SKM-1 (cell line): ENCODE data around the gene KCNH5.

Experiments
- DNase-seq: peaks from one replicate; lab custom pipeline; 2025; ENCODE audit not compliant: unreplicated experiment; lab: John Stamatoyannopoulos, UW

KCNH5 gene

DNA sequence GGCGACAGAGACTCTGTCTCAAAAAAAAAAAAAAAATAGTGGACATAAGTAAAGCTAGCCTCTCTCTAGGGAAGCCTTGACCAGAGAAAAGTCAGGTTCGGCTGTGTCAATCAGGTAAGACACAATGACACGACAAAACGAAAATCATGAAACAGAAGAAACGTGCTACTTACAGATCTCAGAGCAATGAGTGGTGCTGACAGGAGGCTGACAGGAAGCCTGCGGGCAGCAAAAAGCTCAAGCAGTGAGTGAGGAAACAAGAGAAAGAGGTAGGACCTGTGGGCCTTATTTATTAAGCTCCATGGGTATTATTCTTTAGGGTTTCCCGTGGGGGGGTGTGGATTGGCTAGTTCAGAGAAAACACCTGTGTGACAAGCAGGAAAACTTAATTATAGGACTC lies 363.1 kb downstream of the KCNH5 start:
- DNase-seq = no peak

DNA sequence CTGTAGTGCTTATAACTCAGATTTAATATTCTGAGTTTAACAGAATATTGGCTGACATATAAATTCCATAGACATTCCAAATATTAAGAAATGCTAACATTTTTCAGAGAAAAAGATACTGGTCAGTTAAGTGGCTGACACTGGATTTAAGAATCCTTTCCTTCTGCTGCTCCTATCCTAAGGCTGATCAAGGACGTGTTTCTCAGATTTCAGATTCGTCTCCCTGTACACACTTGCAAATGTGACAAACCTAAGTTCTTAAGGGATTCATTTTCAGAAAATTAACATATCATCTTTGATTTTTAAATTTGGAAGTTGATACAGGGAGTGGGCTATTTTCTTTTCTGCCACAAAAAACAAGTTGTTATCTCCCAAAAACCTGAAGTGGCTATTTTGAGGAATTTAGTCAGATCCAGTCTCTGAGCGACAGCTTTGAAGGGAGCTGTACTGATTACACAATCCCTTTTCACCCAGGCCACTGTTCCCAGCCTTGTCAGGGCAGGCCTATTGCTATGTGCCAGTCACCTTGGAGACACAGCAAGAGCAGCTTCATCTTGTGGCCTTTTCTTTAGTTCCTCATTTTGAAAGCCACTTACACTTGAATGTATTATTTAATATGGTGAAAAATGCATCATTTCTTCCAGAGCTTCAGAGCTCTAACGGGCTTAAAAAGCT lies 370.6 kb downstream of the KCNH5 start:
- peak; percentile 3 for DNase-seq

DNA sequence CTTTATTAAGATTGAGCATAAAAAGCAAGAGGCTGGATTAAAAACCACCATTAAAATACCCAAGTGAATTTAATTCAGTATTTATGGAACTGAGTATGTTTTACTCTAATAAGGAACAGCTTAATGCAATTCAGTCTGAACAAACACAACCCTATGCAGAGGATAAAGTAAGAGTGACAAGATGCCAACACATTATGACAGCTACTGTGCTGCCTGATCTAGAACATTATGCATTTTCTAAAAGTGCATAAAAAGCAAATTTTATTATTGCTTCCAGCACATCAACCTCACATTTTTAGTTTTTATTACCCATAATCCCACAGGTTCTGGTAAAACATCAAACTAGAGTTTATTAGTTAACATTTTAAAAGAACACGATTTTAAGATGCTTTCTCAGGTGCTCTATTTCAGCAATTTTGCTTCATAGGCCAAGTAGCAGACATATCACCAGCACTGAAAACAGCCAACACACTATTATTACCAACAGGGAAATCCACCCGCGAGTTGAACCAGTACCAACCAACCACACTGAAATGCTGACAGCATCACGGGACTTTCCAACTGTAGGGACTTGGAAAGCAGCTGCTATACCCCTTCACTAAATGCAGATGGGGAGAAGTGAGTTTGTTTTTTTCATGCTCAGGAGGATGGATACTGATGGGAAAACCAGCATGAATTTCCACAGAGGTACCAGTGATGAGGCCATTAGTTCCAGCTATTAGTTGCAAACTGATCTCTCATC lies 372.1 kb downstream of the KCNH5 start:
- DNase-seq = no peak

DNA sequence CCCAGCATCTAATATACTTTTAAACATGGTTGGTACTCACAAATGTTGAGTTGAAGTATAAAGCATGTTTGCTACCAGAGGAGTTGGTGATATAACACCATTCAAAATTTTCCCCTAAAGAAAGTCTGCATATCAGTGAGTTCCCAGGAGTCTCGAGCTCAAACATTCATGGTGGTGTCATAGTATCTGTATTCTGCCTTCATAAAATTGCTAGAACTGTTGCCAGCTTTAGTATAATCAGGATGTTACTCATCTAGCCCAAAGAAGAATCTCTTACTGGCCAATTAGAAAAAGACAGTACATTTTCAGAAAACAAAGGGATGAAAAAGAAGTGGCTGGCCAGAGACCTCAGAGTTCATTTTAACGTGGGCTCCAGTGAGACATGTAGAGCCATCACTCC lies 374.7 kb downstream of the KCNH5 start:
- no peak for DNase-seq

DNA sequence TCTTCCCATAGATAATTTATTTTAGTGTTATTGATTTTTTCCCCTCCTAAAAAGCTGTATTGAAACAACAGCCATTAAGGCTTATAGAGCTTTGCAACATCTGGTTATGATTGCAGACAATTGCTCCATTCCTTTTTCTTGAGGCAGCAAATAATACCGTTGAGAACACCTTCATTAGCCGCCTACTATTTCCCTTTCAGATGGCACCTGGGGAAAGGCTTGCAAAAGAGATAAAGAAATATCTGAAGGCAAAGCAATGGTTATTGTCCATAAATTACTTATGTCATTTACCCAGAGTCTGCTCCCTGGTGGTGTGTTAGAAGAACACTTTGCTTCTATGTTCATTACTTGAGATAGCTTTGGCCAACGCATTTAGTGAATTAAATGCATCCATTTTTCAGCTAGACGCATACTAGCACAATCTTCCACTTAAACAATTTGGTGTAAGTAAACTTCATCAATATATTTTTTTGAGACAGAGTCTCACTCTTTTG lies 377.8 kb downstream of the KCNH5 start:
- DNase-seq = no peak

DNA sequence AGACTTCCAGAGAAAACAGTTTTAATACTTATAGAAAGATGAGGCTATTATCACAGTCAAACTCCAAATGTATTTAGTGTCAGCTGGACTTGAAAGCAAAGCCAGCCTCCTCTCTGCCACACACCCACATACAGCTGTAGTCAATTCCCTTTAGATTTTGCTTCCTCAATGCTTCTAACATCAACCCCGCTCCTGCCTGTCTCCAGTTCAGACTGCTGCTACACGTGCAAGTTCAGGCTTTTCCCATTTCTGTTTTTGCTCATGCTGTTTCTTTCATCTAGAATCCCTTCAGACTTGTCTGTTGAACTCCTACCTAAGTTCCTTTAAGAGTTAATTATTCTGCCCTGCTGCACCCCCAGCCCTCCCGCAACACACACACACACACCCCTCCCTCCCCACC lies 380.0 kb downstream of the KCNH5 start:
- no peak for DNase-seq

DNA sequence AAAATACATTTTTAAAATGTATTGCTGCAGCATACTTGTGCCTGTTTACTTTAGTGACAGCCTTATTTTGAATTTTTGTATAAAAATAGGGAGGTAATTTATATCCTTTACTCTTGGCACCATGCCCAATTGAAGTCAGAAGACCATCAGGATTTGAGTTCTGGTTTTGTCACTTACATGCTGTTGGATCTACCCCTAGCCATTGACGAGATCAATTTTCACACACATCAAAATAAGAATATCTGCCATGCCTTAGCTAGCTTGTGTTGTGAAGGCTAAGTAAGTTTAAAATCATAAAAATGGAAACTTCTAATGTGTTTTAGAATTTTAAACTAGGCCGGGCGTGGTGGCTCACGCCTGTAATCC lies 381.8 kb downstream of the KCNH5 start:
- DNase-seq = no peak

DNA sequence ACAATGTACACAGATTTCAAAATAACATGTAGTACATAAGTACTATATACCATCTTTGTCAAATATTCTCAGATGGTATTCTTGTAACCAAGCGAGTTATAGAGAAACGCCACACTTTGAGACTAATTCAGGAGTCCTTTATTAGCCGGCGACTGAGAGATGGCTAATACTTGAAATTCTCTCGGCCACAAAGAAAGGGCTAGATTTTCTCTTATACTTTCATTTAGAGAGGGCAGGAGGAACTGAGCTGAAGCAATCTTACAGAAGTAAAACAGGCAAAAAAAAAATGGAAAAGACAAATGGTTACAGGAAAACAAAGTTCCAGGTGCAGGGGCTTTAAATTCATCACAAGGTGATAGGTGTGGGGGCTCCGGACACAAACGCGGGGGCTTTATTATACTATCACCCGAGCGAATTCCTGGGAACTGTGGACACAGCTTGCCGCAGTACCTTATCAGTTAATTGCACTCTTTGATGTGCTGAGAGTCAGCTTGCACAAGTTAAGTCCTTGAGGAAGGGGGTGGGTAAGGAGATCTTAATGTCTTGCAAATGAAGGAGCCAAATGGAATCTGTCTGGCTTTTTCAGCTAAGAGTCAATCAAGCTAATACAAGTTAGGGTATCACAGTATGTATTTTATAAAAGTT lies 382.3 kb downstream of the KCNH5 start:
- DNase-seq = no peak

DNA sequence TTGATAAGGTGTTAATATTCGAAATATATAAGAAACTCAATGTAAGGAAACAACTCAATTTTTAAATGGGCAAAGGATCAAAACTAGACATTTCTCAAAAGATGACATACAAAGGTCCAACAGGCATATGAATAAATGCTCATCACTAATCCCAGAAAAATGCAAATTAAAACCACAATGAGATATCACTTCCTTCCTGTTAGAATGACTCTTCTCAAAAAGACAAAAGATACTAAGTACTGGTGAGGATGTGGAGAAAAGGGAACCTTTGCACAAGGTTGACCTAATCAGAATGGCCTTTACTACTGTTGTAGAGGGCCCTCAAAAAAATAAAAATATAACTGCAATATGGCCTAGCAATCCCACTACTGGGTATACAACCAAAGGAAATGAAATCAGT lies 383.4 kb downstream of the KCNH5 start:
- no peak for DNase-seq

DNA sequence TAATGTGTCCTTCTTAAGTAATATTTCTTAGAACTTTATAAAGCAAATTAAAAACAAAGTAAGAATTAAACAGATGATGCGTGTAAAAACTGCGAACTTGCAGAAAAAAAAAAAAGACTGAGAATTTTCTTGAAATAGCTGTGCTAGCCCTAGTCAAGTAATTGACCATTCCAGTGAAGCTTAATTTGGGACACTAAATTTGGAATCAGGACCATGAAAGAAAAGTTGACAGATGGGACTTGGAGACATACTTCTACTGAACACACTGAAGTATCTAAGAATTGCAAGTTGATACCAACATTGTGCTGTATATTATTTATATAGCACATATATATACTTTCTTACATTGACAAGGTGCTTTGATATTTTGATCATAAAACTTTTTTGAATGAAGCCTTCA lies 386.6 kb downstream of the KCNH5 start:
- no peak for DNase-seq

DNA sequence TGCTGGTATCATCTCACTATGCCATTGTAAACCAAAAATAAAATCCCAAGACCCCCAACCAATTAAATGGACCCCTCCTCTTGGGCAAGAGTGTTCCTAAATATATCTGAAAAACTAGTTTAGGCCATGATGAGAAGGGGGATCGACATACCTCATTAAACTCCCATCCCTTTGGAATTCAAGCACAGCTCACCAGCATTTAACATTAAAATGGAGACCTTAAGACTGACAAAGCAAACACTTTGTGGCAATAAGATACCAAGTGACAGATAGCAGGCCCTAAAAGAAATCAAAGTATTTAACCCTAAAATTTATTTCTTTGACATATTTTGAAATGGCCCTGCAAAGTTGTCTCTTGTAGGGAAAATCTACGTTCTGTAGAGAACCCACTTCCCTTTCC lies 387.9 kb downstream of the KCNH5 start:
- DNase-seq = no peak

DNA sequence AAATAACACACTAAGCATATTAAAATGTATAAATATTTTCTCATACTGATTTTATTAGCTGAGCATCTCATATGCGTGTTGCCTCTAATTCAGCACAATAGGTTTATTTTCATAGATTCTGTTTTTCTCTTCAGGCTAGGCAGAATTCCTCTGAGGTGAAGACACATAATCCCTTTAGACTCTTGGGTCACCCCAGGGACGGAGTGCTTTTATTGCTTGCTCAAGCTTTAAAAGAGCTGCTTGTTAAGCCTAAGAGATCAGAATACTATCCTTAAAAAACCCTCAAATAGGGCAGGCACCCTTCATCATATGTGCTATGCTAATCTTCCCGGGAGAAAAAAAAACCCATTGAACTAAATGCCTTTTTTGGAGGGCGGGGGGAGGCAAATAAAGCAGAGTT lies 390.1 kb downstream of the KCNH5 start:
- no peak for DNase-seq

DNA sequence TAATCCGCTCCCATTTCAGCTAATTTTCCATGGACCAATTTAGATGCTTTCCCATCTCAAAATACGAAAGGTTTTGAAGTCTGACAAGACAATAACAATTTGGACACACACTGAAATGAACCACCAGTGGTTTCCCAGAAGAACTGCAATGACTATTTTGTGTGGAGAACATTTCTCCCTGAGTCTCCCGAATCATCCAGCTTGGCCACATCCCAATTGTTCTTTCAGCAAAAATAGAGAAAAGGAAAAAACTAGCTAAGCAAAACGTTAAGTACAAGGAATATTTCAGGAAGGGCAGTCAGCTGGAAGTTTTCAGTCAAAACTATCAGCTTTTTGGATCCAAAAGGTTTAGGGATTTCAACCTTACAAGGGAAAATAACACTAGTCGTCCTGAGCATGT lies 390.6 kb downstream of the KCNH5 start:
- no peak for DNase-seq
